CD1c-positive myeloid dendritic cell (primary cell): Measurements from ENCODE around the gene MRPS12.

Experiments
- DNase-seq: peaks from one replicate; pipeline ENCODE4 v3.0.0-alpha.2; 2016; ENCODE audit errors: extremely low spot score

MRPS12 gene

DNA sequence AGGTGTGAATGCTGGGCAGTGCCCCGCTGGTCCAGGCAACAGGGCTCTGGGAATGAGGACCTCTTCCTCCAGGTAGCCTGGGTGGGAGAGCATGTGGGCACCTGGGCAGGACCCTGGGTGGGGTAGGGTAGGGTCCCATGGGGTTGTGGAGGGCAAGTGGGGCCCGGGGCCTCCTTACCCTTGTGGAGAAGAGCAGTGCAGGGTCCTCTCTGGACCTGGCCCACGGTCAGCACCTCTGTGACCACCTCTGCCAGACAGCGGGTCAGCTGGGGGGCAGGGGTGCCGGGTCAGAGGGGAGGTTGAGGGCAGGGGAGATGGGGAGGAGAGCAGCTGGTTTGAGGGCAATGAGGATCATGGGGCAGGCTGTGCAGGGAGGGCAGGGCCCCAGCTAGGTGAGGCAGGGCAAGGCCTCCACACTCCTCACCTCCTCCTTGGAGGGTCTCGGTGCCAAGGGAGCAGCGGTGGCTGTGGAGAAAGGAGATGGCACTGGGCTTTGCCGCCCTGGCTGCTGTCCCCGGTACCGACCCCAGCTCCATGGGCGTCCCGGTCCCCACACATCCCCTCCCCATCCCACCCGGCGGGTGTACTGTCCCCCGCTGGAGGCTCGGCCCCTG, 19.2 kb upstream of the MRPS12 start:
- no peak for DNase-seq

DNA sequence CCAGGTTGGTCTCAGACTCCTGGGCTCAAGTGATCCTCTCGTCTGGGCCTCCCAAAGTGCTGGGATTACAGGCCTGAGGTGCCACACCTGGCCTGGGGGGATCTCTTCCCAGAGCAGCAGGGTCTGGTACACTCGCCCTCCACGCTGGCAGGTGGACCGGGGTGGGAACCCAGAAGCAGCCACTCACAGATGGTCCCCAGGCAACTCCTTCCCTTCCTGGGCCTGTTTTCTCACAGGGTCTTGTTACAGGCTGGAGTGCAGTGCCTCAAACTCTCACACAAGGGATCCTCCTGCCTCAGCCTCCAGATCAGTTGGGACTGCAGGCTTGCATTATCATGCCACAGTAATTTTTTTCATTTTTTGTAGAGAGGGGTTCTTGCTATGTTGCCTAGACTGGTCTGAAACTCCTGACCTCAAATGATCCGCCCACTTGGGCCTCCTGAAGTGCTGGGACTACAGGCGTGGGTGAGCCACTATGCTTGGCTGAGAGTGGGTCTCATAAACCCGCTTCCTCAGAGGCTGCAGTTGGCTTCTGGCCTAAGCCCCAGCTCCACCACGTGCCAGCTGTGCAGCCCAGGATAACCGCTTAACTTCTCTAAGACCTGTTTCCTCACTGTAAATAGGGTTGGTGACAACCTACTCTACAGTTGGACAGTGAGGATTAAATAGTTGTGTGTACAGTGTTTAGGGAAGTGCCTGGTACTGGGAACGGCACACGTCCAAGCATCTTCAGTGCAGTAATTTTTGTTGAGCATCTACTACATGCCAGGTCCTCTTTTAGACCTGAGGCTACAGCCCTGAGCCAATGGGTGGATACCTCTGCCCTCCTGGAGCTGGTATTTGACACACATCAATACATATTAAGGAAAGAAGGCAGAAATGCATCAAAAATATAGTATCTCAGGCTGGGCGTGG, 17.9 kb upstream of the MRPS12 start:
- DNase-seq: peak; percentile 85

DNA sequence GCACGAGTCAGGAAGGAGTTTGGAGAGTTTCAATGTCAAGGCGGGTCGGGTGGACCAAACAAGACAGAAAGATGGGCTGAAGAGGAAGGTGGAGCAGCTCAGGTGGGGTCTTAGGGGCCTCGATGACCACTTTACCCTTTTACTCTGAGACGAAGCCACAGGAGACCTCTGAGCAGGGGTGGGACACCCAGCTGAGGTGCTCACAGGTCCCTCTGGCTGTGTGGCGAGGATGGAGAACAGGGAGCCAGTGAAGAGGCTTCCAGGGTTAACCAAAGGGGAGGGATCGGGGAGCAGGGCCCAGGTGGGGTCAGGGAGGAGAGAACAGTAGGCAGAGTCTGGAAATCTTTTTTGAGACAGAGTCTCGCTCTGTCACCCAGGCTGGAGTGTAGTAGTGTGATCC, 16.8 kb upstream of the MRPS12 start:
- DNase-seq: no peak

DNA sequence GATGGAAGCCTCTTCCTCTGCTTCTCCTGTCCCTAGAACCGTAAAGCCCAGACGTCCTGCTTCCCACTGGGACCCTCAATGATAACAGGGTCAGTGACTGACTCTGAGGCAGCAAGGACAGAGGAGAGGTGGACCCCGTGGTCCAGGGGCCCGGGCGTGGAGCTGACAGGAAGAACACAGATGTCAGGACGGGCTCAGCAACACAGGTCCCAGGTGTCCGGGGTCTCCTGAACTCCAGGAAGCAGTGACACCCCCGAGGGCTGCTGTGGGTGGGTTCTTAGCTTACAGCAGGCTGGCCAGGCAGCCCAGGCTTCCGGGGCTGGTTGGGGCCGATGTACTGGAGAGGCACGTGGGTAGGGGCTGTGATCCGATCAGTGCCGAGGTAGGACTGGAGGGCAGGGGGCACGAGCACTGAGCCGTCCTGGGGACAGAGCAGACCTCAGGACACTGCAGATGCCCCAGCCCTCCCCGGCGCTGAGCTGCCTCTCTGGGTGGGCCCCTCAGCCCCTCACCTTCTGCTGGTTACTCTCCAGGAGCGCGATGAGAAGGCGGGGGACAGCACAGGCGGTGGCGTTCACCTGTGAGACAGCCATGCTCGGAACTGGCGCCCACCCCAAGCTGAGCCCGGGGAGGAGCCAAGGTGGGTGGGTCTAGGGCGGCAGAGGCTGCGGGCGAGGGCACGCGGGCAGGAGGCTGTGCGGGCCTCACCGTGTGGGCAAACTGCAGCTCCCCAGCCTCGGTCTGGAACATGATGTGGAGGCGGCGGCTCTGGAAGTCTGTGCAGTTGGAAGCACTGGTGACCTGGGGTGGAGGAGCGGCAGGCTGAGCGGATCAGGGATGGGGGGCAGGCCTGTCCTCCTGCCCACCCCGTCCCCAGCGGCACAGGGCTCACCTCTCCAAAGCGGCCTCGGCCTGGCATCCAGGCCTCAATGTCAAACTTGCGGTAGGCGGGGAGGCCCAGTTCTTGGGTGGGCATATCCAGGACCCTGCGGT, 15.1 kb upstream of the MRPS12 start:
- no peak for DNase-seq

DNA sequence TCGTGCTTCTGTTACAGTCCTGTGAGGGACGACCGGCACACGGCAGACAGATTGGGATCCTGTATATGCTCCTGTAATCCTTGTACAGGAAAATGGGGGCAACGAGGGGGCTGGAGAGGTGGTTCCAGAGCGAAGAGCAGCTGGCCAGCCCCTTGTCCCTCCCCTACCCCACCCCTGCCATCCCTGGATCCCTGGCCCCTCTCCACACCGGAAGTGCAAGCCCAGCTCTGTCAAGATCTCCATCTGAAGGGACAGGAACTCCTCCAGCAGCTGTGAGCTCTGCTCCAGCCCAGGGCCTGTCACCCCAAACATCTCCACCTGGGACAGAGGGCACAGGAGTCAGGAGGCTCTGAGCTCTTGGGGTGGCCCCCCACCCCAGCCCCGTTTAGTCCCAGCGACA, 13.2 kb upstream of the MRPS12 start:
- no peak for DNase-seq

DNA sequence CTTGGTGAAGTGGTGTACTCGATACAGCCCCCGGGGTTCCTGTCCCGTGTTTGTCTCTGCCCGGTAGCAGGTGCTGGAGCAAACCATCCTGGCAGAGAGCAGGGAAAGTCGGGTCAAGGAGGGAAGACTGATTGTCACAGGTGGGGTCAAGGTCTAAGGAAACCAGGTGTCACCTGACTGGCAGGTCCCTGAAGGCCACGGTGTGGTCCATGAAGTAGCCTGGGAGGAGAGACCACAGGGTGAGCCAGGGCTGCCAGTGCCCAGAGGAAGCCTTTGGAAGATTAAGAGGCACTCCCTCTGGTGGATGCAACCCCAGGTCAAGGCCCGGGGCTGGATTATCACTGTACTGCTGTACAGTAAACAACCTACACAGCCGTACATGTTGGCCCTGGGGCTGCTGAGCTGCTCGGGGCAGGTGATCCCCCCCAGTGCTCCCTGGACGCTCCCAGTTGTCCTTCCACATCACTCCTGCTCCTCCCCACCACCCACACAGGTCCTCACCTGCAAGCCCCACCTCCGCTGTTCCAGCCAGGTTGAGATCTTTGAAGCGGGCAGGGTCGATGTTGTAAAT, 12.7 kb upstream of the MRPS12 start:
- DNase-seq: no peak

DNA sequence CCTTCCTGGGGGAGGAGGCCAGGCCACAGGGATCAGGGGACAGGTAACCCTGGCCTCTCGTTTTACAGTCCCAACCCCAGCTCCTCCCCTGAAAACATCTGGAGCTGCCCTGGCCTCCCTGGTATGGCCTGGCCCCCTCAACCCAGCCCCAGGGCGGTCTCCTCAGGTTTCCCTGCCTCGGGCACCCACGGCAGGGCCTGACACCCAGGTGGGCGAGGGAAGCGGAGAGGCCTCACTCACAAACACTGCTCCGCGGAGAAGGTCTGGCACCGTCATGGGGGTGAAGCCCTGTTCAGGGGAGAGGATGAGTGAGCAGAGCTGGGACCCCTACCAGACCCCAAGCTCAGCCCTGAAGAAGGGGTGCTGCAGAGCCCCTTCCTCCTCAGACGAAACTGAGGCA, 12.2 kb upstream of the MRPS12 start:
- DNase-seq: no peak

DNA sequence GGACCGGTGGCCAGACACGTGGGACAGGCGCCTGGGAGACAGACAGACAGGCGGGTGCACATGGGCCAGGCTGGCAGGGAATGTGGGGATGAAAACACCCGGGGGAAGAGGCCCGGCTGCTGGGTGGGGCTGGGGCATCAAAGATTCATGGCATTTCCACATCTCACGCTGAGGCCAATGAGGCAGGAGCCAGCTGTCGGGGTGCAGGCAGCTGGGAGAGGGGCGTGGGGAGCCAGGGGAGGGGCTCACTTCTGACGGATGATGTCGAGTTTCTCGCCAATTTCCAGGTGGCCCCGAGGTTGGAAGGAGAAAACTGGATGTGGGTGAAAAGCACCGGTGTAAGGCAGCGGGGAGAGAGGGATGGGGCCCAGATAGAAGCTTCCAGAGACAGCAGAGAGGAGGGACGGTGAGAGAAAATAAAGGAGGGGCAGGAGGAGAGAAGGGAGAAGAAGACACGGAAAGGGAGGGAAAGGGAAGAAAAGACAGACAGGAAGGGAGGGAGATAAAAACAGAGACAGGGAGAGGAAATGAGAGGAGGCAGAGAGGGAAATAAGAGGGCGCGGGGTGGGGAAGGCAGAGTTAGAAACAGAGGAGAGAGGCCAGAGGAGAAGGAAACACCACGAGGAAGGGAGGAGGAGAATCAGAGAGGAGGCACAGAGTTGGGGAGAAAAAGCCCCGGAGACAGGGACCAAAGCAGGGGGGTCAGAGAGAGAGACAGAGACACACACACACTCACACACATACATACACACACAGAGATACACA, 10.7 kb upstream of the MRPS12 start:
- DNase-seq: no peak

DNA sequence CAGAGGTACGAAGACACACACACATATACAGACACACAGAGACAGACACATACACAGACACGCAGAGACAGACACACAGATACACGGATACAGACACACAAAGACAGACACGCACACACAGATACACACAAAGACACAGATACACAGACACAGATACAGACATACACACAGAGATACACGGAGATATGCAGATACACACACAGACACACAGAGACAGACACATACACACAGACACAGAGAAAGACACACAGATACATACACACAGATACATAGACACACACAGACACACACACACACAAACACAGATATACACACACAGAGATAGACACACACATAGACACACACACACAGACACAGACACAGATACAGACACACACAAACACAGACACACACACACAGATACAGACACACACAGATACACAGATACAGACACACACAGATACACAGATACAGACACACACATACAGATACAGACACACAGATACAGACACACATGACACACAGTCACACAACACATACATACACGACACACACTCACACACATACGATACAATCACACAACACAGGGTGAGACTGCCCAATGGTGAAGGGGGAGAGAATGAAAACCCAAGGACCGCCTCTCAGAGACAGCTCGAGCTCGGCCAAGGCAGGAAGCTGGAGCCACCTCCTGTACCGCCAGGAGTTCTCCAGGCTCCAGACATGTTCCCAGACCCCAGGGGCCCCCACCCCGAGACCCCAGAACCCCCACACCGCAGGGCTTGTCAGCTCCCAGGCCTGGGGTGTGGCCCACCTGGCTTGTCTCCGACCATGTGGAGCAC, 9.9 kb upstream of the MRPS12 start:
- no peak for DNase-seq

DNA sequence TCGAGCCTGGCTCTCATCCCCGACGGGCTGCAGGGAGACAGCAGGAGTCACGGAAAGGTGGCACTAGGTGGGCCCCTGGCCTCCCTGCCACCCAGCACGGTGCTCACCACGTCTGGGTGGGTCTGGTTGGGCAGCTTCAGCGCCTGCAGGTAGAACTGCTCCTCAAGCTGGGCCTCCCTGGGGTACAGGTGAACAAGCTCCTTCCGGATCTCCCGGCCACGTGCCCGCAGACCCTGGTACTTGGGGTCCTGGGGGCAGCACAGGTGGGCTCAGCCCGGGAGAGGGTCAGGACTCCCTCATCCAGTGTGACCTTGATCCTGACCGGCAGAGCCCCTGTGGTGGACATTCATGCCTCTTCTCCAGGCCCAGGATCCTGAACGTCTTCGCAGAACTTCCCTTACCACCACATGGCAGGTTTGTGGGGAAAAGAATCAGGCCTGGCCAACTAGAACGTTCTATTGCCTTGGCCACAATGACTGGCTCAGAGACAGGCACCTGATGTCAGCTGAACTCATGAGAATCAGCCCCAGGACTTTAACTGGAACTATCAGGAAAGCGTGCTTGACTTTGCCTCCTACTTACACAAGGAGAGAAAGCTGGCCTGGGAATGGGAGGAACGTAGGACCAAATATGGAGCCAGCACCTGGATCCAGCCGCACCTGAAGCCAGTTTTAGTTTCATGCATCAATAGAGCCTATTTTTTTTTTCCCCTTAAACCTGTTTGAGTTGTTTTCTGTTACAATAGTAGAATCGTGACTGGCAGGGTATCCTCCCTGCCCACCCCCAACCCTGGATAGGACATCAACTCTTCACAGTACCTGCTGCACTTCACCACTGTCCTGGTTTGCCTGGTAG, 9.1 kb upstream of the MRPS12 start:
- no peak for DNase-seq

DNA sequence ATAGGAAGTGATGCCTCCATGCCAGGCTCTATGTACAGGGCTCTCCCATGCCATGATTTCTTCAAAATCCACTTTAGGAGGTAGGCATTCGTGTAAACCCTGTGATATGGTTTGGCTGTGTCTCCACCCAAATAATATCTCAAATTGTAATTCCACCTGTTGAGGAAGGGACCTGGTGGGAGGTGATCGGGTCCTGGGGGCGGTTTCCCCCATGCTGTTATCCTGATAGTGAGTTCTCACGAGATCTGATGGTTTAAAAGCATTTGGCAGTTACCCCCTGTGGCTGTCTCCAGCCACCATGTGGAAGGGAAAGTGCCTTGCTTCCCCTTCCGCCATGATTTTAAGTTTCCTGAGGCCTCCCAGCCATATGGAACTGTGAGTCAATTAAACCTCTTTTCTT, 8.3 kb upstream of the MRPS12 start:
- no peak for DNase-seq

DNA sequence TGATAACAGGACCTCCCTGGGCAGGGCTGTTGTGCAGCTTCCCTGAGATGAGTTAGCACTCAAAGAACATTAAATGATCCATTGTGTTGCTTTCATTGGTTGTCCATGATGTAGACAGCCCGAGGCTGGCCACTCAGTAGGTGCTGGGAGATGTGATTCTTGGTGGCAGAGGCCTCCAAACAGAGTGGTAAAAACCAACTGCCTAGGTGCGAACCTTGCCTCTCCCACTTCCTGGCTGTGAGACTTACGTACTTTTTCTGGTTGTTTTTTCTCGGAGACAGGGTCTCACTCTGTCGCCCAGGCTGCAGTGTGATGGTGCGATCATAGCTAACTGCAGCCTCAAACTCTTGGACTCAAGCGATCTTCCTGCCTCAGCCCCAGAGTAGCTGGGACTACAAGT, 6.4 kb upstream of the MRPS12 start:
- DNase-seq: no peak

DNA sequence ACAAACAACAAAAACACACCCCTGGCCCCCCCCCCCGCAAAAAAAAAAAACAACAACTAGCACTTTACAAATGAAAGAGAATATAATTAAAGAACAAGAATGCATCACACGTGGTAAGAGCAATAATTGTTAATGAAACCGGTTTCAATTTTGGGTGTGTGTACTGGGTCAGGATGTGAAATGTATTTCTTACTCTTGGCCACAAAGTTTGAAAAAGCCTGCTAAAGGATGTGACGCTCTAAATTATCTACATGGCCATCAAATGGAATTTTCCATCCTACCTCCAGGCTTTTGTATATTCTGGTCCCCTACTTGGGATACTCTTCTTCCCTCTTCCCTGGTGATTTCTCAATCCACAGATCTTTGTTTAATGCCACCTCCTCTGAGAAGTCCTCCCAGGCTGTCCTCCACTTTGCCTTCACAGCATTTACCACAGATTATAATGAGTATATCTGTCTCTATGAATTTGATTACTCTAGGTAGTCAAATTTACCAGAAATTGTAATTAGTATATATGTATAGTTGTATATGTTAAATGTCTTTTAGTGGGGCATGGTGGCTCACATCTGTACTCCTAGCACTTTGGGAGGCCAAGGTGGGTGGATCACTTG, 2.2 kb upstream of the MRPS12 start:
- no peak for DNase-seq

DNA sequence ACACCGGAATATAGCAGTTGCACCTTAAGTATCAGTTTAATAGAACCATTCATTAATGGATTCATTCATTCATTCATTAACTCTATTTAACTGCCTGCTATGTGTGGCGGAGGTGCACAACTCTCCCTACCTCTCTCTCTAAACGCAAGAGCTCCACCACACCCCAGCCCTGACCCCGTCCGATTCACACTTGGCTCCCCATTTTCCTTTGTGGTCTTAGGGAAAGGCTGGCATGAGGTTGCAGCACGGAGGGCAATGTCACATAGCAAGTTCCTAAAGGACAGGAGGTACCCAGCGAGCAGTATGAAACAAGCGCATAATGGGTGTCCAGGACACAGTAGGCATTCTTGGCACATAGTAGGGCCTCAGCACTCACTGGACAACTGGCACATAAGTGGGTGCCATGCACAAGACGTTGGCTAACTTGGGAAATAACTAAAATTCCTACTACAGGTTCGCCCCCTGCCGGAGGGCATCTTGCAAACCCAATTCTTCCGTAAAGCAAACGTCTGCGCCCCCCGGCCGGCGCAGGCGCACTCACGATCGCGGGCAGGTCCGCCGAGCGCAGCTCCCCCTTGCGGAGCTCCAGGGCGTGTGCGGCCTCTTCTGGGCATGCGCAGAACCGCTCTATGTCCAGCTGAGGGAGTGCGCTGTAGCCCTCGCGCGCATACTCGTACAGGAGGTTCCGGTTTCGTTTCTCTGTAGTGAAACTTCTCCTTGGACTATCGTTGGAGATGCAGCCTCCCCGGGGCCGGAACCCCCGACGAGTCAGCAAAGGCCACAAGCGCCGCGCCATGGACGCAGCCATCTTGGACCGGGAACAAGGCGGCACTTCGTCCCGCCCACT, 592 bp upstream of the MRPS12 start, which contains the start of gene SARS2:
Gene SARS2, minus strand, starts transcription at position 835 of the 847 bp plus-strand sequence. Its CDS starts 27 bp downstream, at position 808.
- DNase-seq: peak; percentile 97

DNA sequence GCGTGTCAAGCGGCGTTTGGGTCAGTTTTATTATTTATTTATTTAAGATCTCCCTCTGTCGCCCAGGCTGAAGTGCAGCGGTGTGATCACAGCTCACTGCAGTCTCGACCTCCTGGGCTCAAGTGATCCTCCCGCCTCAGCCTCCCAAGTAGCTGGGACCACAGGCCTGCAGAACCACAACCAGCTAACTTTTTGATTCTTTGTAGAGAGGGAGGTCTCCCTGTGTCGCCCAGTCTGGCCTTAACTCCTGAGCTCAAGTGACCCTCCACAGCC, 713 bp downstream of the MRPS12 start:
- no peak for DNase-seq

DNA sequence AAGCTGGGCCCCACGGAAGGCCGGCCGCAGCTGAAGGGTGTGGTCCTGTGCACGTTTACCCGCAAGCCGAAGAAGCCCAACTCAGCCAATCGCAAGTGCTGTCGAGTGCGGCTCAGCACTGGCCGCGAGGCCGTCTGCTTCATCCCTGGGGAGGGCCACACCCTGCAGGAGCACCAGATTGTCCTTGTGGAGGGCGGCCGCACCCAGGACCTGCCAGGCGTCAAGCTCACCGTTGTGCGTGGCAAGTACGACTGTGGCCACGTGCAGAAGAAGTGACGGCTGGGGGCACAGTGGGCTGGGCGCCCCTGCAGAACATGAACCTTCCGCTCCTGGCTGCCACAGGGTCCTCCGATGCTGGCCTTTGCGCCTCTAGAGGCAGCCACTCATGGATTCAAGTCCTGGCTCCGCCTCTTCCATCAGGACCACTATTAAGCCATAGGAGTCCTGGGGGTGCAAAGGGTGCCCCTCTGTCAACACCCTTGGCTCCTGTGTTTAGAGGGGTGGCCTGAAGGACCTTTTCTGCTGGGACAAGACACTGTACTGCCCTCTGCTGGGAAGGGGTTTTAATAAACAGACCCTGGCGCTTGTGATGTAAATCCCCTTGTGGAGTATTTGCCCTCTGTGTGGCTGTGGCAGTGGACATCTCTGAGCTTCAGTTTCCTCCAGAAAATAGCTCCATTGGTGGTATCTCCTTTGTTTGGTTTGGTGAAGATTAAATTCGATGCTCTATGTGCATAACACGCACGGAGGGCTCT, 1.9 kb downstream of the MRPS12 start:
- DNase-seq: peak; percentile 29

DNA sequence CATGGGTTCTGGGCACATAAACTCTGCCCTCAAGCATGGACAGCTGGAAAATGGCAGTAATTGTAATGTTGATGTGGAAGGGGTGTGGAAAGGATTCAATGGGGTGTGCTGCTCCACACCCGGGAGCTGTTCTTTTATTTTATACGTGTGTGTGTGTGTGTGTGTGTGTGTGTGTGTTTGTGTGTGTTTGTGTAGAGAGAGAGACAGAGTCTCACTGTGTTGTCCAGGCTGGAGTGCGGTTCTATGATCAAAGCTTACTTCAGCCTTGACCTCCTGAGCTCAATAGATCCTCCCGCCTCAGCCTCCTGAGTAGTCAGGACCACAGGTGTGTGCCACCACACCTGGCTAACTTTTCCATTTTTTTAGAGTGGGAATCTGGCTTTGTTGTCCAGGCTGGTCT, 2.8 kb downstream of the MRPS12 start:
- no peak for DNase-seq
